ENCODE data around the gene TMEM259. TPM values are rescaled to one million over a fixed set of nuclear protein-coding genes. Genes with fewer than 3 reads are reported as not detected.

TMEM259 gene
- total and polyA plus RNA-seq, 2 of the 13 experiments (the other 11 are each of a cell fraction or from before 2014, with no cell fraction given) = 64.7 to 164 TPM

DNA sequence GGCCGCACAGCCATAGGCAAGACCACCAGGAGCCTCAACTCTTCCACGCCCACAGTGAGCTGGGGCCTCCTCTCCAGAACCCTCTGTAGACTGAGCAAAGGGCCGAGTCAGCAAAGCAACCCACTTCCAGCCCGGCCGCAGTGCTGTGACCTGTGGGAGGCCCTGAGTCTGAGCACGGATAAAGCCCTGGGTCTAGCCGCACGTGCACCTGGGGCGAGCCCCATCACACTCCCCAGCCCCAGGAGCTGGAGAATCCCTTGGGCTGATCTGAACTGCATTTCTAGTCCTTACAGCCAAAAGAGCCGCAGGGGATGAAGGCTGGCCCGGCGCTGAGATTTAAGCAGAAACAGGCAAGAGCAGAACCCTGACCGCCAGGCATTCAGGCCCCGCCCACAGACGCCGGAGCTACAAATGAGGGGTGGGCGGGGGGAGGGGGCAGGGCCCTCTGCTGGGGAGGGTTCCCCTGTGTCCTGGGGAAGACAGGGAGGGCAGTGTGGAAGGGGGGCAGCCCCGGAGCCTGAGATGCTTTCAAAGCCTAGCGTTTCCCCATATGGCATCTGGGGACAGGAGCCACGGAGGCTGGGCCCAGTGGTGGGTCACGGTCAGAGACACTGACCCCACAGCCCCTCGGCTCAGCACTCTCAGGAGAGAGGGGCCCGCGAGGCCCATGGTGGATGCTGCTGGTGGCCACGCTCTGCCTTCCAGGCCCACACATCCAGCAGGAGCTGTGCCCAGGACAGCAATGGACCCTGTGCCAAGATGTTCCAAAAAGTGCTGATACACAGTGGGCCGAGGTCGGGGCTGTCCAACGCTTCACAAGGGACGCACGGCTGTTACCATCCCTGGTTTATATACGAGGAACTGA, 4.9 kb downstream of the TMEM259 start (continued):
- no peak for TF ChIP-seq MYC (CRISPR knock-in tag; IDR thresholded peaks at IDR 0.05; ENCODE audit: borderline replicate concordance)
- peak; percentile 6 for TF ChIP-seq AGO2 (optimal IDR thresholded peaks at IDR 0.05; ENCODE audit: low read depth, low read length)
- no peak for TF ChIP-seq BCL6 (CRISPR knock-in tag; IDR thresholded peaks at IDR 0.05)
- TF ChIP-seq, protein P1, sequence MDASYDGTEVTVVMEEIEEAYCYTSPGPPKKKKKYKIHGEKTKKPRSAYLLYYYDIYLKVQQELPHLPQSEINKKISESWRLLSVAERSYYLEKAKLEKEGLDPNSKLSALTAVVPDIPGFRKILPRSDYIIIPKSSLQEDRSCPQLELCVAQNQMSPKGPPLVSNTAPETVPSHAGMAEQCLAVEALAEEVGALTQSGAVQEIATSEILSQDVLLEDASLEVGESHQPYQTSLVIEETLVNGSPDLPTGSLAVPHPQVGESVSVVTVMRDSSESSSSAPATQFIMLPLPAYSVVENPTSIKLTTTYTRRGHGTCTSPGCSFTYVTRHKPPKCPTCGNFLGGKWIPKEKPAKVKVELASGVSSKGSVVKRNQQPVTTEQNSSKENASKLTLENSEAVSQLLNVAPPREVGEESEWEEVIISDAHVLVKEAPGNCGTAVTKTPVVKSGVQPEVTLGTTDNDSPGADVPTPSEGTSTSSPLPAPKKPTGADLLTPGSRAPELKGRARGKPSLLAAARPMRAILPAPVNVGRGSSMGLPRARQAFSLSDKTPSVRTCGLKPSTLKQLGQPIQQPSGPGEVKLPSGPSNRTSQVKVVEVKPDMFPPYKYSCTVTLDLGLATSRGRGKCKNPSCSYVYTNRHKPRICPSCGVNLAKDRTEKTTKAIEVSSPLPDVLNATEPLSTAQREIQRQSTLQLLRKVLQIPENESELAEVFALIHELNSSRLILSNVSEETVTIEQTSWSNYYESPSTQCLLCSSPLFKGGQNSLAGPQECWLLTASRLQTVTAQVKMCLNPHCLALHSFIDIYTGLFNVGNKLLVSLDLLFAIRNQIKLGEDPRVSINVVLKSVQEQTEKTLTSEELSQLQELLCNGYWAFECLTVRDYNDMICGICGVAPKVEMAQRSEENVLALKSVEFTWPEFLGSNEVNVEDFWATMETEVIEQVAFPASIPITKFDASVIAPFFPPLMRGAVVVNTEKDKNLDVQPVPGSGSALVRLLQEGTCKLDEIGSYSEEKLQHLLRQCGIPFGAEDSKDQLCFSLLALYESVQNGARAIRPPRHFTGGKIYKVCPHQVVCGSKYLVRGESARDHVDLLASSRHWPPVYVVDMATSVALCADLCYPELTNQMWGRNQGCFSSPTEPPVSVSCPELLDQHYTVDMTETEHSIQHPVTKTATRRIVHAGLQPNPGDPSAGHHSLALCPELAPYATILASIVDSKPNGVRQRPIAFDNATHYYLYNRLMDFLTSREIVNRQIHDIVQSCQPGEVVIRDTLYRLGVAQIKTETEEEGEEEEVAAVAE (CRISPR knock-in tag; IDR thresholded peaks at IDR 0.05; ENCODE audit: borderline replicate concordance) = no peak

DNA sequence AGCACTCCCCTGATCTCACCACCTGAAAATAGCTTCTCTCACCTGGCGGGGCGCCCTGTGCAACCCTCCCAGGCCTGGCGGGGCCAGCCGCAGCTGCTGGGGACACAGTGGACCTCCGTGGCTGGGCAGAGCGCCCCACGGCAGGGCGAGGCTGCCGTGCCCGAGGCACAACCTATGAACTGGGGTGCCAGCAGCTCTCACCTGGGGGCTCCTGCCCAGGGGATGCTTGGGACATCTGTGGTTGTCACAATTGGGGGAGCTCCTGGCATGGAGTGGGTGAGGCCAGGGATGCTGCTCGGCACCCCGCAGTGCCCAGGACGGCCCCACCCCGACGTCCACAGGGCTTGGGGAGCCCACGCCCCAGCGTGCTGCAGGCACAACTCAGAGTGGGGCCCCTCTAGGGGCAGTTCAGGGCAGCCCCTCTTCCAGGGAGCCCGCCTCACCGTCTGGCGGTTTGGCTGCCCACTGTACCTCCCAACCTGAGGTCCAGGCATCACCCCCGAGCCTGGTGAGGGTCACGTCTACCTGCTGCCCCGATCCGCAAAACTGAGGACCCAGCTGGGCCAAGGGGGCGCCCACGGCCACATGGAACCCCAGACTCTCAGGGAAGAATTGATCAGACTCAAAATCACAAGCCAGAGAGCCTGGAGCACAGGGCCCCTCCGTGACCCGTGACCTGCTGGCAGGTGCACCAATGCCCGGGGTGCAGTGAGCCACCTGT, 5.7 kb downstream of the TMEM259 start:
- Histone ChIP-seq H2AFZ (ENCODE audit: low read length) (no peak overlapping the region), H3K9me3 (ENCODE audit: low read length) (no peaks in the 10 kb centered on the region), H3K9ac (ENCODE audit: insufficient read depth, low read depth, low read length) (no peak overlapping the region), H3K79me2 (ENCODE audit: insufficient read depth, low read length) (peaks cover 53% of the 10 kb centered on the region), H3K4me3 (replicated peaks in 1 of 3; ENCODE audit: insufficient read depth in 1 of 3, low read depth in 2 of 3, low read length in 3 of 3) (no peak overlapping the region), H3K4me2 (ENCODE audit: low read depth, low read length) (no peak overlapping the region), H3K27me3 (ENCODE audit: control insufficient read depth in 1 of 2, insufficient read depth in 2 of 2, low read length in 2 of 2) (no peaks in the 10 kb centered on the region), H3K4me1 (ENCODE audit: insufficient read depth, low read length) (peaks cover 36% of the 10 kb centered on the region), H3K27ac (ENCODE audit: extremely low read length, insufficient read depth, low read length) (no peak overlapping the region), H3K36me3 (replicated peaks in 1 of 2; ENCODE audit: control insufficient read depth in 1 of 2, insufficient read depth in 2 of 2, low read length in 2 of 2) (peaks cover 15 to 18% of the 10 kb centered on the region in 2 experiments; a peak in 3 of 5 replicates), H4K20me1 (ENCODE audit: insufficient read depth, low read length) (peaks cover 27% of the 10 kb centered on the region)
- ChIA-PET CTCF (ENCODE audit: low intra/inter-chr PET ratio, low total read pairs) (no interaction called here), POLR2A (interaction anchor here (1.2 kb wide), 1 partner anchor 12 kb away, joined by 4 read pairs; no protein-coding TSS in a partner anchor)
- FAIRE-seq (no peak), DNase-seq (ENCODE audit: low spot score) (no peak), ATAC-seq (no peak)
- TF ChIP-seq AGO2 (optimal IDR thresholded peaks at IDR 0.05; ENCODE audit: low read depth, low read length) = peak; percentile 14
- TF ChIP-seq SRSF1 (optimal IDR thresholded peaks at IDR 0.05; ENCODE audit: low read depth, low read length) = no peak
- TF ChIP-seq RBFOX2 (IDR thresholded peaks at IDR 0.05; ENCODE audit: low read depth, low read length) = peak; percentile 70
- TF ChIP-seq, protein P2, sequence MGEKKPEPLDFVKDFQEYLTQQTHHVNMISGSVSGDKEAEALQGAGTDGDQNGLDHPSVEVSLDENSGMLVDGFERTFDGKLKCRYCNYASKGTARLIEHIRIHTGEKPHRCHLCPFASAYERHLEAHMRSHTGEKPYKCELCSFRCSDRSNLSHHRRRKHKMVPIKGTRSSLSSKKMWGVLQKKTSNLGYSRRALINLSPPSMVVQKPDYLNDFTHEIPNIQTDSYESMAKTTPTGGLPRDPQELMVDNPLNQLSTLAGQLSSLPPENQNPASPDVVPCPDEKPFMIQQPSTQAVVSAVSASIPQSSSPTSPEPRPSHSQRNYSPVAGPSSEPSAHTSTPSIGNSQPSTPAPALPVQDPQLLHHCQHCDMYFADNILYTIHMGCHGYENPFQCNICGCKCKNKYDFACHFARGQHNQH (CRISPR knock-in tag; IDR thresholded peaks at IDR 0.05) = no peak
- no TSS peak for BruUV-seq (replicated peaks)
- in situ Hi-C loops (cut with HindIII; ENCODE audit: extremely low pct_ligation_motif_present, low pct_unique_long_range_greater_than_20kb) = no loop called here
- WGBS (ENCODE audit: low lambda C conversion rate) = 94% methylated on average over 9 of the region's 29 CpGs
- intact Hi-C loops (cut with micrococcal nuclease; ENCODE audit: unreplicated experiment) = no loop called here

All from HepG2 (cell line).